Astrocyte (in vitro differentiated cells and primary cell): ENCODE data around the gene LMTK2.

Experiments used
- EZH2 ChIP-seq: IDR thresholded peaks from 2 replicates; pipeline ENCODE4 v1.6.1; 2012; ENCODE audit warnings: mild to moderate bottlenecking, low read length, inconsistent platforms; ENCODE audit not compliant: insufficient read depth
- TF ChIP-seq, protein P1 (sequence below): IDR thresholded peaks from 2 replicates; pipeline ENCODE4 v1.5.1; 2011; ENCODE audit warnings: low read depth, mild to moderate bottlenecking, inconsistent platforms, low read length, moderate library complexity; ENCODE audit not compliant: insufficient read depth

DNA sequence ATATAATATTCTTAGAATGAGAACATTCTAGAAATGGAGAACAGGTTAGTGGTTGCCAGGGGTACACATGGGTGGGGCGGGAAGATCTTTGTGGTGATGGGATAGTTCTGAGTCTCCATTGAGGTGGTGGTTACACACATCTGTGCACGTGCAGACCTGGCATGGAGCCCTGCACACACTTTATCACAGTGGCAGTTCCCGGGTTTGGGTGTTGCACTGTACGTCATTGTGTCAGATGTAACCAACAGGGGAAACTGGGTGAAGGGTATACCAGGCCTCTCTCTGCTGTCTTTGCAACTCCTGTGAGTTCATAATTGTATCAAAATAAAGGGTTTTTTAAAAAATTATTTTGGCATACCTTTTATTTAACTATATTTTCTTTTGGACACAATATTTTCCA is 51.1 kb downstream of the LMTK2 start:
- TF ChIP-seq, protein P1, sequence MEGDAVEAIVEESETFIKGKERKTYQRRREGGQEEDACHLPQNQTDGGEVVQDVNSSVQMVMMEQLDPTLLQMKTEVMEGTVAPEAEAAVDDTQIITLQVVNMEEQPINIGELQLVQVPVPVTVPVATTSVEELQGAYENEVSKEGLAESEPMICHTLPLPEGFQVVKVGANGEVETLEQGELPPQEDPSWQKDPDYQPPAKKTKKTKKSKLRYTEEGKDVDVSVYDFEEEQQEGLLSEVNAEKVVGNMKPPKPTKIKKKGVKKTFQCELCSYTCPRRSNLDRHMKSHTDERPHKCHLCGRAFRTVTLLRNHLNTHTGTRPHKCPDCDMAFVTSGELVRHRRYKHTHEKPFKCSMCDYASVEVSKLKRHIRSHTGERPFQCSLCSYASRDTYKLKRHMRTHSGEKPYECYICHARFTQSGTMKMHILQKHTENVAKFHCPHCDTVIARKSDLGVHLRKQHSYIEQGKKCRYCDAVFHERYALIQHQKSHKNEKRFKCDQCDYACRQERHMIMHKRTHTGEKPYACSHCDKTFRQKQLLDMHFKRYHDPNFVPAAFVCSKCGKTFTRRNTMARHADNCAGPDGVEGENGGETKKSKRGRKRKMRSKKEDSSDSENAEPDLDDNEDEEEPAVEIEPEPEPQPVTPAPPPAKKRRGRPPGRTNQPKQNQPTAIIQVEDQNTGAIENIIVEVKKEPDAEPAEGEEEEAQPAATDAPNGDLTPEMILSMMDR = no peak
- no peak for TF ChIP-seq EZH2
